ENCODE measurements around the gene RPN2.

GRCh38 chr20:37154684-37155298, 24.3 kb upstream of the RPN2 start:
- TF ChIP-seq POLR2A (IDR thresholded peaks at IDR 0.05): no peak
- TF ChIP-seq CTCF (IDR thresholded peaks at IDR 0.05): no peak
